GM12878 (cell line): ENCODE results near the gene ELOF1. TPM values are rescaled to one million over a fixed set of nuclear protein-coding genes. Genes with fewer than 3 reads are reported as not detected.

Experiments
- ESRRA ChIP-seq: IDR thresholded peaks from 2 replicates; pipeline ENCODE4 v1.6.1; 2012; ENCODE audit warnings: mild to moderate bottlenecking, low read length, improper control_type of control experiment
- IRF4 ChIP-seq: IDR thresholded peaks from 2 replicates; pipeline ENCODE4 v1.6.1; 2011; ENCODE audit warnings: low read depth, low read length
- LARP7 ChIP-seq: fragments of 450-650 bp; IDR thresholded peaks from 2 replicates; pipeline ENCODE4 v1.6.1; 2017; ENCODE audit warnings: mild to moderate bottlenecking
- NFYA ChIP-seq: IDR thresholded peaks from 2 replicates; pipeline ENCODE4 v1.6.1; 2011; ENCODE audit warnings: low read depth, mild to moderate bottlenecking, low read length, improper control_type of control experiment, borderline replicate concordance
- NR2C1 ChIP-seq: fragments of 450-650 bp; IDR thresholded peaks from 2 replicates; pipeline ENCODE4 v1.6.1; 2017; ENCODE audit warnings: antibody characterized with exemption, mild to moderate bottlenecking, moderate library complexity
- RAD21 ChIP-seq: IDR thresholded peaks from 2 replicates; pipeline ENCODE4 v1.6.1; 2011; ENCODE audit warnings: mild to moderate bottlenecking, low read depth, low read length, moderate library complexity; ENCODE audit not compliant: insufficient read depth
- RUNX3 ChIP-seq: IDR thresholded peaks from 2 replicates; pipeline ENCODE4 v1.6.1; 2012; ENCODE audit warnings: low read length, inconsistent platforms
- SMAD1 ChIP-seq: fragments of 450-650 bp; IDR thresholded peaks from 2 replicates; pipeline ENCODE4 v1.6.1; 2018; ENCODE audit warnings: mild to moderate bottlenecking, low read depth; ENCODE audit not compliant: partially characterized antibody
- SMARCA5 ChIP-seq: fragments of 450-650 bp; IDR thresholded peaks from 2 replicates; pipeline ENCODE4 v1.6.1; 2017; ENCODE audit warnings: mild to moderate bottlenecking
- SREBF2 ChIP-seq: IDR thresholded peaks from 2 replicates; pipeline ENCODE4 v1.6.1; 2012; ENCODE audit warnings: mild to moderate bottlenecking, low read length
- STAT1 ChIP-seq: fragments of 450-650 bp; conservative IDR thresholded peaks from 2 replicates; pipeline ENCODE4 v1.6.1; 2014; ENCODE audit warnings: antibody characterized with exemption, mild to moderate bottlenecking
- TAF1 ChIP-seq: IDR thresholded peaks from 2 replicates; pipeline ENCODE4 v1.6.1; 2011; ENCODE audit warnings: mild to moderate bottlenecking, low read depth, low read length, borderline replicate concordance
- TCF12 ChIP-seq: IDR thresholded peaks from 2 replicates; pipeline ENCODE4 v1.6.1; 2011; ENCODE audit warnings: low read depth, mild to moderate bottlenecking, low read length
- USF1 ChIP-seq: IDR thresholded peaks from 2 replicates; pipeline ENCODE4 v1.6.1; 2011; ENCODE audit warnings: borderline replicate concordance, low read depth, mild to moderate bottlenecking, moderate library complexity, mixed read lengths, low read length; ENCODE audit not compliant: insufficient read depth; ENCODE audit errors: extremely low read length
- ZBED1 ChIP-seq: IDR thresholded peaks from 2 replicates; pipeline ENCODE4 v1.6.1; 2016; ENCODE audit warnings: borderline replicate concordance
- polyA plus RNA-seq, 11 experiments: library from polyadenylated mRNA; depleted of rRNA in 4 of 11; unstranded in 6 of 11; stranded (reverse) in 5 of 11; fragments of >200 nt; fragmentation: Nextera tagmentation in 4 of 11; fragmentation: Illumina TruSeq in 1 of 11; extraction: Ambion mirVana in 4 of 11; extraction: Trizol in 1 of 11; gene quantifications; 1 replicate in 1 of 11; 2 replicates in 10 of 11; pipeline versions ENCODE4 v1.2.1 to v1.2.3, GENCODE V29; 2011 to 2016; ENCODE audit warnings: inconsistent platforms in 2 of 11, missing spikeins in 2 of 11, low read depth in 1 of 11
- total RNA-seq, 4 experiments: library from RNA; depleted of rRNA in 3 of 4; stranded (reverse); fragments of >200 nt in 3 of 4; fragmentation: Illumina TruSeq in 1 of 4; extraction: Trizol in 1 of 4; gene quantifications; 2 replicates each; pipeline versions ENCODE4 v1.2.1 to v1.2.3, GENCODE V29; 2013 to 2021
- TF ChIP-seq, protein P1 (sequence below): fragments of 450-650 bp; IDR thresholded peaks from 2 replicates; pipeline ENCODE4 v1.6.1; 2014; ENCODE audit warnings: mild to moderate bottlenecking
- TF ChIP-seq, protein P2 (sequence below): IDR thresholded peaks from 2 replicates; pipeline ENCODE4 v1.6.1; 2011; ENCODE audit warnings: borderline replicate concordance, low read depth, mild to moderate bottlenecking, moderate library complexity, low read length; ENCODE audit not compliant: insufficient read depth, poor library complexity, severe bottlenecking
- TF ChIP-seq, protein P3 (sequence below): fragments of 450-650 bp; IDR thresholded peaks from 2 replicates; pipeline ENCODE4 v1.6.1; 2017; ENCODE audit warnings: mild to moderate bottlenecking, low read depth, inconsistent platforms; ENCODE audit not compliant: poor library complexity, severe bottlenecking
- TF ChIP-seq, protein P4 (sequence below): fragments of 450-650 bp; formaldehyde crosslinking; IDR thresholded peaks from 2 replicates; pipeline ENCODE4 v1.5.0; 2022; ENCODE audit warnings: mild to moderate bottlenecking, missing genetic modification characterization
- TF ChIP-seq, protein P5 (sequence below), 3 experiments: IDR thresholded peaks in 2 of 3; conservative IDR thresholded peaks in 1 of 3; 2 replicates each; pipeline ENCODE4 v1.5.1; 2011; ENCODE audit warnings: low read depth in 3 of 3, low read length in 3 of 3, mild to moderate bottlenecking in 3 of 3, control low read depth in 2 of 3, moderate library complexity in 2 of 3, inconsistent platforms in 1 of 3, mixed read lengths in 1 of 3; ENCODE audit not compliant: control insufficient read depth in 2 of 3, insufficient read depth in 1 of 3; ENCODE audit errors: extremely low read depth in 1 of 3

The ELOF1 gene
- total and polyA plus RNA-seq, 10 of the 15 experiments (the other 5 are each of a cell fraction or from before 2014, with no cell fraction given), result 11.7 to 124 (median 92.9) TPM

GRCh38 chr19:11581740-11582139 is 22.7 kb upstream of the ELOF1 start (continued):
- TF ChIP-seq USF1 (no peak), IRF4 (peak; percentile 49; the same call in 1 of the 2 replicates), TCF12 (peak; percentile 68; the same call in 1 of the 2 replicates), SMAD1 (peak; percentile 46), ESRRA (no peak), ZBED1 (no peak), SREBF2 (no peak), RUNX3 (peak; percentile 58; the same call in 1 of the 2 replicates), NR2C1 (no peak), STAT1 (no peak), TAF1 (no peak), NFYA (no peak), SMARCA5 (no peak), RAD21 (no peak), LARP7 (no peak)
- TF ChIP-seq, protein P1, sequence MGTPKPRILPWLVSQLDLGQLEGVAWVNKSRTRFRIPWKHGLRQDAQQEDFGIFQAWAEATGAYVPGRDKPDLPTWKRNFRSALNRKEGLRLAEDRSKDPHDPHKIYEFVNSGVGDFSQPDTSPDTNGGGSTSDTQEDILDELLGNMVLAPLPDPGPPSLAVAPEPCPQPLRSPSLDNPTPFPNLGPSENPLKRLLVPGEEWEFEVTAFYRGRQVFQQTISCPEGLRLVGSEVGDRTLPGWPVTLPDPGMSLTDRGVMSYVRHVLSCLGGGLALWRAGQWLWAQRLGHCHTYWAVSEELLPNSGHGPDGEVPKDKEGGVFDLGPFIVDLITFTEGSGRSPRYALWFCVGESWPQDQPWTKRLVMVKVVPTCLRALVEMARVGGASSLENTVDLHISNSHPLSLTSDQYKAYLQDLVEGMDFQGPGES, result no peak
- TF ChIP-seq, protein P2, sequence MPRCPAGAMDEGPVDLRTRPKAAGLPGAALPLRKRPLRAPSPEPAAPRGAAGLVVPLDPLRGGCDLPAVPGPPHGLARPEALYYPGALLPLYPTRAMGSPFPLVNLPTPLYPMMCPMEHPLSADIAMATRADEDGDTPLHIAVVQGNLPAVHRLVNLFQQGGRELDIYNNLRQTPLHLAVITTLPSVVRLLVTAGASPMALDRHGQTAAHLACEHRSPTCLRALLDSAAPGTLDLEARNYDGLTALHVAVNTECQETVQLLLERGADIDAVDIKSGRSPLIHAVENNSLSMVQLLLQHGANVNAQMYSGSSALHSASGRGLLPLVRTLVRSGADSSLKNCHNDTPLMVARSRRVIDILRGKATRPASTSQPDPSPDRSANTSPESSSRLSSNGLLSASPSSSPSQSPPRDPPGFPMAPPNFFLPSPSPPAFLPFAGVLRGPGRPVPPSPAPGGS, result peak; percentile 78
- TF ChIP-seq, protein P3, sequence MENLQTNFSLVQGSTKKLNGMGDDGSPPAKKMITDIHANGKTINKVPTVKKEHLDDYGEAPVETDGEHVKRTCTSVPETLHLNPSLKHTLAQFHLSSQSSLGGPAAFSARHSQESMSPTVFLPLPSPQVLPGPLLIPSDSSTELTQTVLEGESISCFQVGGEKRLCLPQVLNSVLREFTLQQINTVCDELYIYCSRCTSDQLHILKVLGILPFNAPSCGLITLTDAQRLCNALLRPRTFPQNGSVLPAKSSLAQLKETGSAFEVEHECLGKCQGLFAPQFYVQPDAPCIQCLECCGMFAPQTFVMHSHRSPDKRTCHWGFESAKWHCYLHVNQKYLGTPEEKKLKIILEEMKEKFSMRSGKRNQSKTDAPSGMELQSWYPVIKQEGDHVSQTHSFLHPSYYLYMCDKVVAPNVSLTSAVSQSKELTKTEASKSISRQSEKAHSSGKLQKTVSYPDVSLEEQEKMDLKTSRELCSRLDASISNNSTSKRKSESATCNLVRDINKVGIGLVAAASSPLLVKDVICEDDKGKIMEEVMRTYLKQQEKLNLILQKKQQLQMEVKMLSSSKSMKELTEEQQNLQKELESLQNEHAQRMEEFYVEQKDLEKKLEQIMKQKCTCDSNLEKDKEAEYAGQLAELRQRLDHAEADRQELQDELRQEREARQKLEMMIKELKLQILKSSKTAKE, result peak; percentile 89
- TF ChIP-seq, protein P4, sequence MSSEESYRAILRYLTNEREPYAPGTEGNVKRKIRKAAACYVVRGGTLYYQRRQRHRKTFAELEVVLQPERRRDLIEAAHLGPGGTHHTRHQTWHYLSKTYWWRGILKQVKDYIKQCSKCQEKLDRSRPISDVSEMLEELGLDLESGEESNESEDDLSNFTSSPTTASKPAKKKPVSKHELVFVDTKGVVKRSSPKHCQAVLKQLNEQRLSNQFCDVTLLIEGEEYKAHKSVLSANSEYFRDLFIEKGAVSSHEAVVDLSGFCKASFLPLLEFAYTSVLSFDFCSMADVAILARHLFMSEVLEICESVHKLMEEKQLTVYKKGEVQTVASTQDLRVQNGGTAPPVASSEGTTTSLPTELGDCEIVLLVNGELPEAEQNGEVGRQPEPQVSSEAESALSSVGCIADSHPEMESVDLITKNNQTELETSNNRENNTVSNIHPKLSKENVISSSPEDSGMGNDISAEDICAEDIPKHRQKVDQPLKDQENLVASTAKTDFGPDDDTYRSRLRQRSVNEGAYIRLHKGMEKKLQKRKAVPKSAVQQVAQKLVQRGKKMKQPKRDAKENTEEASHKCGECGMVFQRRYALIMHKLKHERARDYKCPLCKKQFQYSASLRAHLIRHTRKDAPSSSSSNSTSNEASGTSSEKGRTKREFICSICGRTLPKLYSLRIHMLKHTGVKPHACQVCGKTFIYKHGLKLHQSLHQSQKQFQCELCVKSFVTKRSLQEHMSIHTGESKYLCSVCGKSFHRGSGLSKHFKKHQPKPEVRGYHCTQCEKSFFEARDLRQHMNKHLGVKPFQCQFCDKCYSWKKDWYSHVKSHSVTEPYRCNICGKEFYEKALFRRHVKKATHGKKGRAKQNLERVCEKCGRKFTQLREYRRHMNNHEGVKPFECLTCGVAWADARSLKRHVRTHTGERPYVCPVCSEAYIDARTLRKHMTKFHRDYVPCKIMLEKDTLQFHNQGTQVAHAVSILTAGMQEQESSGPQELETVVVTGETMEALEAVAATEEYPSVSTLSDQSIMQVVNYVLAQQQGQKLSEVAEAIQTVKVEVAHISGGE, result no peak
- TF ChIP-seq, protein P5, sequence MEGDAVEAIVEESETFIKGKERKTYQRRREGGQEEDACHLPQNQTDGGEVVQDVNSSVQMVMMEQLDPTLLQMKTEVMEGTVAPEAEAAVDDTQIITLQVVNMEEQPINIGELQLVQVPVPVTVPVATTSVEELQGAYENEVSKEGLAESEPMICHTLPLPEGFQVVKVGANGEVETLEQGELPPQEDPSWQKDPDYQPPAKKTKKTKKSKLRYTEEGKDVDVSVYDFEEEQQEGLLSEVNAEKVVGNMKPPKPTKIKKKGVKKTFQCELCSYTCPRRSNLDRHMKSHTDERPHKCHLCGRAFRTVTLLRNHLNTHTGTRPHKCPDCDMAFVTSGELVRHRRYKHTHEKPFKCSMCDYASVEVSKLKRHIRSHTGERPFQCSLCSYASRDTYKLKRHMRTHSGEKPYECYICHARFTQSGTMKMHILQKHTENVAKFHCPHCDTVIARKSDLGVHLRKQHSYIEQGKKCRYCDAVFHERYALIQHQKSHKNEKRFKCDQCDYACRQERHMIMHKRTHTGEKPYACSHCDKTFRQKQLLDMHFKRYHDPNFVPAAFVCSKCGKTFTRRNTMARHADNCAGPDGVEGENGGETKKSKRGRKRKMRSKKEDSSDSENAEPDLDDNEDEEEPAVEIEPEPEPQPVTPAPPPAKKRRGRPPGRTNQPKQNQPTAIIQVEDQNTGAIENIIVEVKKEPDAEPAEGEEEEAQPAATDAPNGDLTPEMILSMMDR (IDR thresholded peaks at IDR 0.05 in 2 of 3, conservative IDR thresholded peaks at IDR 0.05 in 1 of 3; ENCODE audit: control insufficient read depth in 2 of 3, extremely low read depth in 1 of 3, insufficient read depth in 1 of 3, low read depth in 3 of 3, low read length in 3 of 3), result no peak
